ENCODE data around the gene H1-8.
A peak's percentile ranks its signal among the peaks of the same experiment; 100 is the strongest.

Gene H1-8

DNA sequence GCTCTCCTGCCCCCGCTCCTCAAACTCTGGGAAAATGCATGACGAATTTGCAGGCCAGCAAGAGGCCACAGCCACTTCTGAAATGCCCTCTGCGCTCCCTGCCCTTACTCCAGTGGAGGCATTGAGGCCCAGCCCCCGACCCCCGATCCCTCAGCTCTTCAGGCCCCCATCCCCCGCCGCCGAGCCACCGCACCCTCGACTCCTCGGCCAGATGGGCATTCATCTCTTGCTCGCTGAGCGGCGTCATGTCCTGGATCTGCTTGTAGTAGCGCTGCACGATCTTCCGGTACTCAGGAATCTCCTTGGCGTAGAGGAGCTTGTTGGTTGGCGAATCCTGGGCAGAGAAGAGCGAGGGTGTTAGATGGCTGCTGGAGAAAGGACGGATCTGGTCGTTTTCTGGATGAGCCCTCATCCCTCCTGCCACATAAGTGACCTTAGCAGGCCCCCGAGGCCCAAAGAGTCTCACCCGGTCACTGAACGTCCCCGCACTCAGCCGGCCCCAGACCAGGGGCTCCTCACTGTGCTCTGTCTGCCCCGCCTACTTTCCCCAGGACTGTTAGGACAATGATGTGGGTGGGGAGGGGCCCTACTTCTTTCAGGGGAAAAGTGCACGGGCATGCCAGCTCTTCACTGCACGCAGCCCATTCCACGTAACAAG is 14.0 kb downstream of the H1-8 start:
- DNase-seq, result no peak

DNA sequence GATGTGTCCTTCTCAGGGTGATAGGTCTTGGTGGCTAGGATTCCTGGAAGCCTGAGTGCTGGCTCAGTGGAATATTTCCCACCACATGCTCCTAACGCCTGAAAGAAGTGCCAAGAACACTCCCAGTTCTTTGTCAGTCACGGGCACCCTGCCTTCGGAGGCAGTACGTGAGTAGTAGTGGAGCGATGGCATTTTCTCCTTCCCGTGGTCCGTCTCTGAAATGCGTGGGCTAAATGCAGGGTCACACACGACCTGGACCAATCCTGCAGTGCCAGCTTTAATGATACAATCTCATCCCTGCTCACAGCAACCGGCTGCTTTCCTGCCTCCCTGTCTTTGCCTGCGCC is 14.5 kb downstream of the H1-8 start:
- no peak for DNase-seq

DNA sequence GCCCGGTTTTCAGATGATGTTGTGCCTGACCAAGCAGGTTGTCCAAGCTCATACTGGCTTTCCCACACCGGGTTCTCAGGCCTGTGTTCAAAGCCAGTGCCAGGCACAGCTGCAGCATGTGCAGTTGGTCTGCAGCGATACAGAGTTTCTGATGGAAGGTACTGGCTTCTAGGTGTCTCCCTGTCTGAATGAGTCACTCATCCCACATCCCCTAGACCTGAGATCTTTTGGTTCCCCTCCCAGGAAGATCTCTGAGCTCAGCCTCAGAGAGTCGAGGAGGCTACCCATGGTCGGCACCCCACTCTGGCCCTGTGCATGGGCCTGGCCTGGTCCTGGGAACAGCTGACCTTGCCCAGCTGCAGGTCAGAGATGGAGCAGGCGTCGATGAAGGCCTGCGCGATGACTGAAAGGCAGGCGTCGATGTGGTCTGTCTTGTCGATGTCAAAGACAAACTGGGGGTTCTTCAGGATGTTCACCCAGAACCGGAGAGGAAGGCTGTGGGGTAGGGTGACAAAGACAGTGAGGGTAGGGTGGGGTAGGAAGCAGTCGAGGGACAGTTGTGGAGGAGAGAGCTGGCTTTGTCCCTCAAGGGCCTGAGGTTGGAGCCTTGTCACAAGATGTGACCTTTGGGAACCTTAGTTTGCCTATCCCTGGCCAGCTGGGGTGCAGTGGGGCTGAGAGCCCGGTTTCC is 15.3 kb downstream of the H1-8 start:
- peak in 1 of 2 donors; percentile 12 for DNase-seq

DNA sequence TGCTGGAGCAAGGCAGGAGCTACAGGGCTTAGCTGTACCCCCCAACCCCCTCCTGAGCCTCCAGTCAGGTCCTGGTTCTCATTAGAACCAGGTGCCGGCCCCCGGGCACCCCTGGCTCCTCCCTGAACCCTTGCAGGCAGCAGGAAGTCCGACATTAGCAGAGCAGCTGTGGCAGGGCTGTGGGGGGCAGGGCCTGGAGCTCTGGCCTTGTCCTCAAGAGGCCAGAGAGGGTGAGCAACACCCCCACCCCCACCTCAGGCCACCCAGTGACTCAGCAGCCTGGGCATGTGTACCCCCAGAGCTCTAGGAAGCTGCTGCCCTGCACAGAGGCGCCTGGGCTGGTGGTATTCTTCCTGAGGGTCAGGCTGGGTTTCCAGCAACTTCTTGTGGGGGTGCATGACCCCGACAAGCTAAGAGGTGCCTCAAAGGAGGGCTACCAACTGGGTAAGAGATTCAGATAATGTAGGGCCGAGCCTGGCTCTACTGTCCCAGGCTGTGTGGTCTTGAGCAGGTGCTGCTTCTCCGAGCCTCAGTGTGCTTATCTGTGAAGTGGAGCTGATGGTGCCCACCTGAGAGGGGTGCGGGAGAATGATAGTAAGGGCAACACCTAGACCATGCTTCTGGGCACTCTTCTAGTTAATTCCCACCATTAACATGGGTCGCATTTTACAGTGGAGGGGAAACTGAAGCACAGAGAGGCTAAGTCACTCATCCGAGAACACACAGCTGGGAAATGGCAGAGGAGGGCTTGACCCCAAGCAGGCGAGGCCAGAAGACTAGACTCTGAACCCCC is 16.0 kb downstream of the H1-8 start:
- no peak for DNase-seq

DNA sequence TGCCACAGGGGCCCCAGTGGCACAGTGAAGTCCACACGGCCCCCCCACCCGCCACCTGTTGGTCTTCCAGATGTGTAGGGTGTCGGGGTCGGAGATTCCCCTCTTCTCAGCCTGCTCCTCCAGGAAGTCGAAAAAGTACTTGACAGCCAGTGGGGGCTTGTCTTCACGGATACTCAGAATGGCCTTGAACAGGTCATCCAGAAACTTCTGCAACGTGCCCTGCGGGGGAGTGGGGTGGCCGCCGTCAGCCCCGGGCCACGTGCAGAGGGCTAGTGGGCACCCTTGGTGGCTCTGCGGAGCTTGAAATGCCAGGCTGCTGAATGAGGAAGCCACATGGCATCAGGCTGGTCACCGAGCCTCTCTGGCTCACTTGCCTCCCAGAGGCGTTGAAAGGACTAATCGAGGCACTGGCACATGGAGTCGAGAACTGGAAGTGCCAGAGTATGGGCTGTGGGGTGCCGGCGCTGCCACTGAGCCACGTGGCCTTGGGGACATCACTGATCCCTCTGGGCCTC is 16.6 kb downstream of the H1-8 start:
- no peak for DNase-seq

DNA sequence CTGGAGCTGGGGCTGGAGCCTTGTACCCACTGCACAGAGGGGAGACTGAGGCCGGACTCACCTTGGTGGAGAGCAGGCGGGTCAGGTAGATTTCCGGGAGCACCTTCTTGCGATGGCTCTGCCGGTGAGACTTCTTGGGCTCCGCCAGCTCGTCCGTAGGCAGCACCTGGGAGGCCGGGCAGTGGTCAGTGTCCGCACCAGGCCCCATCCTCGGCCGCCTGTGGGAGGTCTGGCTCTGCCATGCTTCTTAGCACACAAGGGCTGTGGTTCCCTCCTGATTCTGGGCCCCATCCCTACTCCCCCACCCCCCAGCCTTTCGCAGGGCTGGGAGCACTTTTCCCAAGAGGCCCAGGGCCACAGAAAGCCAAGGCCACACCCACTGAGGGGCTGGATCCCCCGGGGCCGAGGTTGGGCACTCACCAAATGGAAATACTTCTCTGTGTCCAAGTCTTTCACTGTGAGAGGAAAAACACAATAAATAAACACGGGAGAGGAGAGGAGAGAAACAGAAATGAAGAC is 17.4 kb downstream of the H1-8 start:
- DNase-seq, result no peak

DNA sequence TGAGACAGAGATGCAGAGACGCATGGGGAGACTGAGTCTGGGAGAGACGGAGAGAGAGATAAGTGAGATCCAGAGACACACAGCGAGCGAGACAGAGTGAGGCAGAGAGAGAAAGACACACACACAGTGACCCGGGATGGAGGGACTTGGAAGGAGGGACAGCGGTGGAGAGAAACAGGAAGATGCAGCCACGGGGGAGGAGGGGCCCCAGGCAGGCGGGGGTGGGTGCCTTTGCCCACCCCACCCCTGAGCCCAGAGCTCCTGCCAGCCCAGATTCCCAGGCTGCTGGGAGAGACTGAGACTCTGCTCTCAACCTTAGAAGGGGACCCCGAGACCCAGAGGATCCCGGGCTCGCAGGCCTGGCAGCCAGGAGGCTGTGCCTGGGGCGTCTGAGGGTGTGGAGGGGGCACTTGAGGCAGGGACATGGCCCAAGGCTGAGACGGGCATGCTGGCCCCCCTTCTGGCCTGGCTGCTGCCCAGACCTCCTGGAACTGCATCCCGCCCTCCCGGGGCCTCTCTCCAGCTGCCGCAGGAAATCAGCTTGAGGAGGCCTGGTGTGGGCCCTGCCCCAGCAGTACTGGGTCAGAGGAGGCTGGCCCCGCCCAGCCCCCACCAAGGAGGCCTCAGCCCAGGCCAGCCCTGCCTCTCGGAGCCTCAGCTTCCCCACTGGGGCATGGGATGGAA is 18.1 kb downstream of the H1-8 start:
- DNase-seq, result no peak

DNA sequence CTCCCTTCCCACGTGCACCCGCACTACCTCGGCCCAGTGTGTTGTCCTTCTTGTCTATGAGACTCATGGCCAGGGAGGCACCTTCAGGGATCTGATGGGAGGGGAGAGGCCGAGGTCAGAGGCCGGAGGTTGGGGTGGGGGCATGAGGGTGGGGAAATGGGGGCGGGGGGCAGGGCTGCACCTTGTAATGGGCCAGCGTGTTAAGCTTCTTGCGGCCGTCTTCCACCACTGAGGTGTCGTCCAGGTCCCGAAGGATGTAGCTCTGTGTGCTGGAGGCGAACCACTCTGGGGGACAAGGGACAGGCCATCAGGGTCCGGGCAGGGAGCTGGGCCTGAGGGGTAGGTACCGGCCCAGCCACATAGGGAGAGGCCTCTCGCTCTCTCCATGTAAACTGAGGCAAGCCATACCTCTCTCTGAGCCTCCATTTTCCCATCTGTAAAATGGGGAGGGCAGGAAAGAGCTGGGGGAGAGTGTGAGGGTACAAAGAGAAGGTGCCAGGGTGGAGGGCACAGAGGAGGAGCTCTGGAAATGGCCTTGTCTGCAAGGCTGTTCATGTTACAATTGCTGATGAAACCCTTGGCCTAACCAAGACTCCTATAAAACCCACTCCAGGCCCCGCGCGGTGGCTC is 18.8 kb downstream of the H1-8 start:
- no peak for DNase-seq

DNA sequence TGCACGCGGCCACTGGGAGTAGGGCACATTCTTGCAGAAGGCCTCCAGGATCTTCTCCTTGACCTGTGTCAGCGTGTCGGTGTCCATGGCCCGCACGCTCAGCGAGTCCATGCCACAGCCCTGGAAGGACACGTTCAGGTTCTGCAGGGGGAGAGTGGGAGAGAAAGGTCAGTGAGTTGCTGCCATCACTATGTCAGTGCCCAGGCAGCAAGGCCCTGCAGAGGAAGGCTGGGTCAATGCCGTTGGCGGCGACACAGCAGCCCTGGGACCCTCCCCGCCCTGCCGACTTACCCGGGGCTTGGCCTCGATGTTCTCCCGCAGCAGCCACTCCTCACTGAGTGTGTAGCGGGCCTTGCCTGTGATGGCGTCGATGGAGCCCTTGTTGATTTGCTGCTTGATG is 19.8 kb downstream of the H1-8 start:
- DNase-seq, result no peak

DNA sequence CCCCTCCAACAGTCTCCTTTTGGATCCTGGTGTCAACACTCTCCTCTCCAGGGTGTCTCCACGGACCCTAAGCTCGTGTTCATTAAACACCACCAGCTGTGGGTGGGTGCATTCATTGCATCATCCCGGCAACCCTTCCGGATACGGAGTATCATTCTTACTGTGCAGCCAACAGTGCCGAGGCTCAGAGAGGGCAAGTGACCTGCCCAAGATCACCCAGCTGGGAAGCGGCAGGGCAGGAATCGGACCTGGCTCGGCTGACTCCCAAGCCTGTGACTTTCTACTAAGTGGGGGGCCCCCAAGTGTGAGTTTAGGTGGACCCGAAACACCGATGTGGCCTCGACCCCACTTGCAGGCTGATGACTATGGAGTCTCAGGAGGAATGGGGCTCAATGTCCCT is 20.4 kb downstream of the H1-8 start:
- DNase-seq, result no peak

DNA sequence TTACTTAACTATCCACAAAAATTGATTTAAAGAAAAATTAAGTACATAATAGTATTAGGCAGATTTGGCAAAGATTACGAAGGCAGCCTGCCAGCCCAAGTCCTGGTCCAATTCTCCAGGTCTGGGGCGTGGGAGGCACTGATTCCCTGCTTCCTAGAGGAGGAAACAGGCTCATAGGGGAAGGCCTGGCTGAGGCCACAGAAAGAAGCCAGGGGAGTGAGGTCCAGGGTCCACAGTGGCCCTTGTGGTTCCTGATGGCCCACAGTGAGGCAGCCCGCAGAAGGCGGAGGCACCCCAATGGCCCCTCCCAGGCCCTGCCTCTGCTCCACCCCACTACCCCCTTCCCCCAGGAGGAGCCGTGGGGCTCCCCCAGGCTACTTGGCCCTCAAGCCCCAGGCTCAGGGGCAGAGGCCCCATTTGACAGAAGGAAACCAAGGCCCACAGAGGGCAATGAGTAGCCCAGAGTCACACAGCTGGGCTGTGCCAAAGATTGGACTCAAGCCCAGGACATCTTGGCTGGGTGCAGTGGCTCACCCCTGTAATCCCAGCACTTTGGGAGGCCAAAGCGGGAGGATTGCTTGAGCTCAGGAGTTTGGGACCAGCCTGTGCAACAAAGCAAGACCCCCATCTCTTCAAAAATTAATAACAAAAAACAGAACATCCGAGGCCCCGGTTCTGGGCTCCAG is 21.0 kb downstream of the H1-8 start:
- no peak for DNase-seq

DNA sequence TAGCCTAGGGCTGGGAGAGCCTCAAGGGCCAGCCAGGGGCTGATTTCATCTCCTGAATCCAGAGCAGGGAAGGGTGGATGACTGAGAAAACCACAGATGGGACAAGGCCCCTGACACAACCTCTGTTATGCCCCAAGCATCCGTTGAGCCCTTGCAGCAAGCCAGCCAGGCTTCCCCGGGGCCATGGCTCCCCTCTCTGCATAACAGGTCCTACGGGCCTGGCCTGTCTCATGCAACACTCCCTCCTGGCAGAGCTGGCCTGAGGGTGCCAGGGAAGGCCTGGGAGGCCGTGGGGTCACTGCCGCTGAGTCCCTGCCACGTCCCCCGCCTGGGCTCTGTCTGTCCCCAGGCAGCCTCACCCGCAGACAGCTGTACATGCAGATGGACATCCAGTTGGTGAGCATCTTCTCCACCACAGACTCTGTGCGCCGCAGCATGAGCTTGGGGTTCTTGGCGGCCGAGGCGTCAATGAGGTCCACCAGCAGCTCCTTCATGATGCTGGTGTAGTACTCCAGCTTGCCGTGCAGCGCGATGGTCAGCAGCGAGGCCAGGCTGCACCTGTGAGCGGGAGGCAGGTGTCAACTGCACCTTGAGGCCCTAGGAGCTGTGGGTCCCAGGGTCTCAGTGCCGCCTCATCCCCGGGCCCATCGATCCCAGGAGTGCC is 22.1 kb downstream of the H1-8 start:
- DNase-seq, result no peak

DNA sequence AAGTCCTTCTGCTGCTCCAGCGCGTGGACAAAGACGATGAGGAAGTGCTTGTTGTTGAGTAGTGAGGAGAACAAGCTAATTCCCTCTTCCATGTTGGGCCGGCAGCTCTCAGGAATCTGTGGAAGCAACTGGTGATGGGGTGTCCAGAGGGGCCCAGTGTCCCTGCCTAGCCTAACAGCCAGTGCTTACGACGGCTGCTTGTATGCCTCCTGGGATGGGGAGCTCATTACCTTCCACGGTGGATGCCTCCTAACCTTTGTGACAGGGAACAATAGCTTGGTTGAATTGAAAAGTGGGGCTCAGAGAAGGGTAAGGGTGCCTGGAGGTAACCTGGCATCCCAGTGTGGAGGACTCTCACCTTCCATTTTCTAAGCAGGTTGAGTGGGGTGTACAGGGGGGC is 22.9 kb downstream of the H1-8 start:
- no peak for DNase-seq

DNA sequence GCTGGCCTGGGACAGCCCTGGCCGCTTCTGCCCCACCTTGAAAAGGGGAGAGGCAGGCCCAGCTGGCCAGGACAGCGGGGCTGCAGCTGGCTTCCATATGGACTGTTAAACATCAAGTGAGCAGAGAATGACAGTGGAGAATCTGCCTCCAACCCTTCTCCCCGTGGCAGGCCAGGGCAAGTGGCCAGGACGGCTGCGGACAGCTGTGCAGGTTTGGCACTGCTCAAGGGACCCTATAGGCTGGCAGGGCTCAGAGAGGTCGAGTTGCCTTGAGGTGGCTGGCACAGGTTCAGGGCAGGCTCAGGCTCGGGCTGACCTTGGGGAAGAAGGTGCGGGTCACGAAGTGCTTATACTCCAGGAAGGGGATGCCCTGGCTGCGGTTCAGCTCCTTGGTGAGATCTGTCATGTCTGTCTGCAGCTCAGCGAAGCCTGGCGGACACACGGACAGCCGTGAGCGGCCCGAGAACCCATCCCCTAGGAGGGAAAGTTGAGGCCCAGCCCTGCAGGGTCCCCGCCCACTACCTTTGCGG is 24.3 kb downstream of the H1-8 start:
- DNase-seq, result no peak

DNA sequence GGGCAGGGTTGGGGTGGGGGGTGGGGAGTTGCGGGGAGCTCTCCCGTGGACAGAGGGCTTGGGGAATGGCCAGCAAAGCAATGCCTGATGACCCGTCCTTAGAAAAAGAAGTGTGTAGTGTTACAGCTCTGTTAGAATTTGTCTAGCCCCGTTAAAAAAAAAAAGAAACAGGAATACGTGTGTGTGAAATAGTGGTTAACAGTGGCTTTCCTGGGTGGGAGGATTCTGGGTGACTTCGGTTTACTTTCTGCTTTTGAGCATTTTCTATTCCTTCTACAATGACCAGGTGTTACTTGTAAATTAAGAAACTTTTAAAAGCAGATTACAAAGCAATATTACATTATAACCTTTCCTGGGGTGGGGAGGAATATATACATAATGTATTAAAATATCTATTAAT is 25.0 kb downstream of the H1-8 start:
- DNase-seq, result no peak

DNA sequence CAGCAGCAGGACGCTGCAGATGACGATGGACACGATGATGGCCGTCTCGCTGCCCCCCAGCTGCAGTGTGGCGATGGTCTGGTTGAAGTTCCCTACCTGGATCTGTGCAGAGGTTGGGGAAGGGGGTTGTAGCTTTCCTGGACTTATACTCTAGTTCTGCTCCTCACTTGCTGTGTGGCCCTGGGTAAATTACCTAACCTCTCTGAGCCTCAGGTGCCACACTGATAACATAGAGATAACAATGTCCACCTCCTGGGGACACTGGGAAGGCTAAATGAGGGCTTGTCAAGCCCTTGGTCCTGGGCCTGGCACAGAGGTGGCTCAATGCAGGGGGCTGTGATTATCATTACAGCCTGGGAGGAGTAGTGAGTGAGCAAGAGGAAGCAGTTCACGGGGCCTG is 26.9 kb downstream of the H1-8 start:
- DNase-seq, result no peak

DNA sequence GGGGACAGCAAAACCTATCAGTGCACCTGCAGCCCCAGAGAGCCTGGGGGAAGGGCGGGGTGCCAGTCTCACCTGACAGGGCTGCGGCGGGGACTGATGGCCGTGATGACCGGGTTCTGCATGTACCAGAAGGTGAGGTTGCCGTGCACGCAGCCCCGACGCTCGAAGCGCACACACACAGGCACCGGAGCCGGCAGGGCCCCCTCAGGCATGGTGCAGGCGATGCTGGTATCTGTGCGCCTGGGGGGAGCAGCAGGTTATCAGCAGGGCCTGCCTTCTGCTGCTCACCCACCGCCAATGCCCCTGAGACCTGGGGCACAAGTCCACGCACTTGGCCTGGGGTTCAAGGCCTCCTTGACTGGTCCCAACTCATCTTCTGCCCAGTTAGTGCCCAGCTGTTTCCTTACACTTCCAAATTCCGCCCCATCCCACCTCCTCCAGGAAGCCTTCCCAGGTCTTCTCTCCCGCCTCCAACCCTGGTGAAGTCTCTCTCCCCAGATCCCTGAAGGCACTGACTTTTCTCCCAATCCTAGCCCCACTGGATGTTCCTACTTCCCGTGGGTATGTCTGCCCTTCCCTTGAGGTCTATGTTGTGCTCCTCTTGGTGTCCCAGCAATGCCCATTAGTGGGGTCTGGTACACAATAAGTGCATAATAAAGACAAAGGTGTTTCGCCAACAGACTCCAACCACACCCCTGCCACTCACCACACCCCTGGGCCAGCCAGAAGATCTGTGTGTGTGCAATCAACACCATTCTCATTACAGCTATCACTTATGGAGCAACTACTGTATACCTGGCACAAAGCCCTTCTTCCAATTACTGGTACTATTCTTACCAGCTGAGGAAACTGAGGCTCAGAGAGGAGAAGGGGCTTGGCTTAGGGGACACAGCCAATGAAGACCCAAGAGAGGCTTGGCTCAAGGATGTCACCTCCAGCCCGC is 28.9 kb downstream of the H1-8 start:
- DNase-seq, result no peak

DNA sequence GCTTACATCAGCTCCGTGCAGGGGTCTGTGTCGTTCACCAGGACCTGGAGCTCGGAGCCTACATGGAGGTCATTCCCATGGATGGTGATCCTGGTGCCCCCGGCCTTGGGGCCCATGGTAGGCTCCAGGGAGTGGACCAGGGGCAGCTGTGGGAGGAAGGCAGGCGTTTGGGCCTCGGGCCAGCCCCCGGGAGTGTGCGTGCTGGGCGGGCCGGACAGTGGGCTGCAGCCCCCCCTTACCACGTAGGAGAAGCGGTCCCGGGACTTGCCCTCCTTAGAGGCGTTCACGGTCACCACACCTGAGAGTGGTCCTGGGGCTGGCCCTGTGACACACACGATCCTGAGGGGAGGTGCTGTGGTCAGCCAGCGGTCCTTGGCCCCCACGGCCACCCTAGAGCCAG is 29.6 kb downstream of the H1-8 start:
- DNase-seq, result no peak

DNA sequence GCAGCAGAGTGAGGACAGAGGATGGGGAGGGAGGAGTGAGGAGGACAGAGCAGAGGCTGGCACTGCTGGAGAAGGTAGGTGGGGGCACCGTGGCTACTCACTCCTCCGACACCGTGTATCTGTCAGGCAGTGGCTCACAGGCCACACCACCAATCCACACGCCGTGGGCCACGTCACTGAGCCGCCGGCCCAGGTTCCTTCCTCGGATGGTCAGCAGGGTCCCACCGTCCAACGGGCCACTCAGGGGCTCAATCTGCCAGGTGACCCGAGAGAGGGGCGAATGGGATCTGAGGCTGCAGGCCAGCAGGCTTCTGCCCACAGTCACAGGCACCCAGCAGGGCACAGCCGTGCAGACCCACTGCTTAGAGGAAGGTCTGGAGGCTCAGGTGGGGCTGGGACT is 30.5 kb downstream of the H1-8 start:
- no peak for DNase-seq

DNA sequence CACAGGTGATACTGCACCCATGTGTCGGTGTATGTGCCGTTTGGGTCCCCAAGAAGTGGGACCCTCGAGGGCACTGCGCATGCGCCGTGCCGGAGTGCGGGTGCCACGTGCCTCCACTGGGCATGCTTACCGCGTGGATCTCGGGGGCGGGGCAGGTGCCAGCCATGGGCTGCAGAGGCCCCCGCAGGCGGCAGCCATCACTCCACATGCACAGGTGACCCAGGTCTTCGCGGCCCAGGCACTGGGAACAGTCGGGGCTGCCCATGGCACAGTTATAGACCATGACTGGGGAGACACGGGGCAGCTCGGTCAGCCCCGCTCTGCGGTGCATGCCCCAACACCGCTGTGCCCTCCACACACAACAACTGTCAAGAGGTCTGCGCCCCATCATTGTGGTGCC is 31.2 kb downstream of the H1-8 start:
- no peak for DNase-seq

Data from CD4-positive, alpha-beta T cell treated with Interleukin-1 beta for 1 hour (primary cell).